GM18519 (cell line): ENCODE measurements around the gene IRF2.
A peak's percentile ranks its signal among the peaks of the same experiment; 100 is the strongest.
"Not testable (repeated sequence)": the region's sequence is repeated elsewhere in the genome, so short reads cannot be mapped to it uniquely, and the experiment has no call there.

Experiments used
- ATAC-seq: cut with Tn5 transposase; IDR thresholded peaks from one replicate; pipeline ENCODE4 v1.9.1; 2021; ENCODE audit warnings: mild to moderate bottlenecking, moderate library complexity; ENCODE audit not compliant: unreplicated experiment, low FRiP score

The IRF2 gene

GRCh38 chr4:184395451-184395917 lies 78.9 kb downstream of the IRF2 start:
- ATAC-seq, result peak; percentile 11

DNA sequence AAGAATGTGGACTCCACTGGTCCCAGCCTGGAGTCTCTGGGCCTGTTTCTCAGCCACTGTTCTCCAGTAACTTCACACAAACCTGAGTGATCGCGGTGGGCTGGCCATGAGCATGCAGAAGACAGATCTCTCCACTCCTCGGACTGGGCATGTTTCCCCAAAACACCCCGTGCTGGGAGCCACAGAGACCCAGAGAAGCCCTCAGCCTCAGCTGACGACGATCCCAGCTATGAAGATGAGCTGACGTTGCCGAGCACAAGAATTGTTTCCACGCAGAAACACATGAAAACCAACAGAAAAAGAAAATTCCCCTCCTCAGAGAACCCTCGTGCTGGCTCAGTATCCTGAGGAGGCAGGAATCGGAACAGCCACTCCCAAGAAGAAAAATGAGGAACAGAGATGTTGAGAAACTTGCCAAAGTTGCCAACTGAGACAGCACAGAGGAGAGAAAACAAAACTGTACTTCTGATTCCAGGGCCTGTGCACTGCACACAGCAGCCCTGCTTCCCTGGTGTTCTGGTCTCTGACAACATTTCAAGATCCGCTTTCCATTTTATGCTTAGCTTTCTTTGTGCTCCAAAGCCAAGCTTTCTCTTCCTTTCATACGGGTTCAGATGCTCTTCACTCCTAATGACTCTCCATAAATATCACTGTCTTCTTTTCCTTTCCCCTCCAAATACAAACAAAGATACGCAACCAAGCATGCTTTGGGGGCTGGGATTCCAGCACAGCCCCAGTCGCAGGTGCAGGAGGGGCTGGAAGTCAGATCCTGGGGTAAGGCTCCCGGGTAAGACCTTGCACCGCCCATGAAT lies 81.4 kb downstream of the IRF2 start:
- ATAC-seq, result no peak

DNA sequence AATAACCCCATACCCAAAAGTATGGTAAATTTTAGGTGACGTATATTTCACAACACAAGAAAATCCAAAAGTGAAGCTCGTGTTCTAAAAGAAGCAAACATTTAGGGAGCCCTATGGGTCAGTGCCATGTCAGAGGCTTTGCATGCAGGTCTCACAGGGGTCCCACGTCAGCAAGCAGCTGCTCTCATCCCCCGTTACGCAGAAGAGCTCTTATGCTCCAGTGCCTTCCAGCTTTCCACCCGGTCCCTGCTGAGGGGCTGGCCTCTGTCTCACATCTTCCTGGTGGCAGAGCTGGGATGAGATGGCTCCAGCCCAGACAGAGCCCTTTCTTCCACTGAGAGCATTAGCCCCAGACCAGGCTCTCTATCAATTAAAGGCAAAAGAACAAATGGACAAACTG lies 82.0 kb downstream of the IRF2 start:
- no peak for ATAC-seq

DNA sequence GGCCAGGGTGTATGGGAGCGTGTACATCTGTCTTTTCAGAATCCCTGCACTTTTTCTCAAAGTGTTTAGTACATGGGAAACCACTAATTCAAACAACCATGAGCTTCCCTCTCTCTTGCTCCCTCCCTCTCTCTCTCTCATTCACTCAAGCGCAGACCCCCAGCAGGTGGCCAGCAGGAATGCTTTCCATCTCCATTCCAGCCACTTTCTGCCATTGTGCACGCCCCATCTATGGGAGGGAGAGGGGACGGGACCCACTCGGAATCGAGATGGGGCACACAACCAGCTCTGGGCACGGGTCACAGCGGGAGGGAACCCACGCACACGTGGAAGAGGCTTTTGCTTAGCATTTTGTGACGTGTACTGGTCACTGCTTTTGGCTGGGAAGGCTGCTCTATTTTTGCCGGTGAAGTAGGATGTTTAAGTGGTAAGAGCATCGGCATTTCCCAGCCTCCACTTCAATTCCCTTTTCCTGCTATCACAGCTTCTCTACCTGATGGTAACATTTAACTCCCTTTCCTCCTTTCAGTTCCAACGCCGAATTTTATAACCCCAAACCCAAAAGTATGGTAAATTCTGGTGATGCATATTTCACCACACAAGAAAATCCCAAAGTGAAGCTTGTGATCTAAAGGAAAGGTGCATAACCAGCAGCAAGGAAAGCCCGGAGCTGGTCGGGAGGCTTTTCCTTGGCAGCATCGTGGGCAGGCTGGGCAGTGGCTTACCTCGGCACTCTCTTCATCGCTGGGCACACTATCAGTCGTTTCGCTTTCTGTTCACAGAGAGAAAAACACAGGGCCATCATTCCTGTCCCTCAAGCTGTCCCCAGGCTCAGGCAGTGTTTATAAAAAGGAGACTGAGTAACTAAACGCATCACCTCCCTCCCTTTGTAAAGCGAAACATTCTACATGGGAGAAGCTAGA lies 84.1 kb downstream of the IRF2 start:
- no peak for ATAC-seq

DNA sequence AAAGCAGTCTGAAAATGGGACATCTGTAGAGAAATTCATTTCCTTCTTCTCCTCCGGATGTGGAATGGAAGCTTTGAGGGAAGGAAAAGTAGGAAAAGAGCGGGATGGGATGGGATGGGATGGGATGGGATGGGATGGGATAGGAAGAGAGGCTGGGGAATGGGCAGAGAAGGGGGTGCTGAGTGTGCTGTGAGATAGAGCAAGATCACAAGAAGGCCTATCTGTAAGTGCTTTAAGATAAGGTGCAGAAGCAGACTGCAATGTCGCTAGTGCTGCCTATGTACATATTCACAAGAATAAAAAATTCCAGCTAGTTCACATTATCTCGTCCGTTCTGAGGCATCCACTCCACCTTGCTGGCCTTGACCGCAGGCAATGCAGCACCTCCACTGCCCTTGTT lies 86.2 kb downstream of the IRF2 start:
- no peak for ATAC-seq

GRCh38 chr4:184387351-184387750 lies 87.0 kb downstream of the IRF2 start:
- ATAC-seq, result no peak

DNA sequence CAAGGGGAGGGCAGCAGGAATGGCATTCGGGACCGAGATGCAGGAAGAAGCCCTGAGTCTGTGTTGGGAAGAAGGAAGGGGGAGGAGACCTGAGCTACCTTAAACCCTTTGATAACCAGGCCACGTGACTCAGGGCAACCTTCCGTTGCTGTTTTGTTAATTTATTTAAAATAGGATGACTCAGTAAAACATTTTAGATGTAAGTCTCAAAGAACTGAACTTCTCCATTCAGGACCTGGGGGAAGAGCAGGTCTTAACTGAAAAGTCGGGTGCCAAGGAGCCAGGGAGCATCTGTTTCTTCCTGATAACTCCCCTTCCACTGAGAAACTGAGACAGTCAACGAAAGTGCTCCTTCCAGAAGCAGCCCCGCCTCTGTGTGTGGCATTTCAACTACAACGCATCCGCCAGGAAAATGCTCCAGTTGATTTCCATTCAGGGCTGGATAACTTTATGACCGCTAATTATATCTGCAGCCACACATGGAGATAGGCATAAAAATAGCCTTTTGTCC lies 88.0 kb downstream of the IRF2 start:
- ATAC-seq, result no peak

GRCh38 chr4:184385705-184386141 lies 88.6 kb downstream of the IRF2 start:
- ATAC-seq, result no peak

- ATAC-seq, result no peak
Measured at GRCh38 chr4:184384810-184385557, 89.4 kb downstream of the IRF2 start.

- ATAC-seq, result peak; percentile 66
Measured at GRCh38 chr4:184384056-184384809, 90.1 kb downstream of the IRF2 start.

DNA sequence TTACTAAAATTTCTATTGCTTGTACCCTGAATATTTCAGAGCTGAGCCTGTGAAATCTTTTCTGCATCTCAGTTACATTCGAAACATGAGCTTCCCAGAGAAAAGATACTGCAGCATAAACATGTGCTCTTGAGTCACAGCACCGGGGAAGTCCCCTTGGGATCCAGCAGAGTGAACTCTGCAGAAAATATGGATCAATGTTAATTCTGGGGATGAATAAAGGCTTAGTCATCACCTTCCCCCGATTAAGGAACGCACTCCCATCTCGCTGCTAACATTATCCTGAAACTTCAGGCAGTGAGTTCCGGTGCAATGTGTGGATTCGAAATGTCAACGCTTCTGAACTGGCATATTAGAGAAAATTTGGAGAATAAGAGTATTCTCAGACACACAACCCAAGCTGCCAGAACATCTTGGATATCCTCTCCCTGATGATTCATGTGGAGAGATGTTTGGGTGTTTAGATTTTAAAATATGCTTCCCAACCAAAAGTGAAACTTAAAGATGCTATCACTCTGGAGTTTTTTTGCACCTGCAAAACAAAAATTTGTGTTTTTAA lies 90.8 kb downstream of the IRF2 start:
- no peak for ATAC-seq

GRCh38 chr4:184382189-184382846 lies 92.0 kb downstream of the IRF2 start:
- ATAC-seq, result no peak

GRCh38 chr4:184380707-184381106 lies 93.6 kb downstream of the IRF2 start:
- ATAC-seq, result no peak

GRCh38 chr4:184380214-184380613 lies 94.1 kb downstream of the IRF2 start:
- ATAC-seq, result not testable (repeated sequence)

- ATAC-seq, result no peak
Measured at GRCh38 chr4:184376923-184377322, 97.4 kb downstream of the IRF2 start.

DNA sequence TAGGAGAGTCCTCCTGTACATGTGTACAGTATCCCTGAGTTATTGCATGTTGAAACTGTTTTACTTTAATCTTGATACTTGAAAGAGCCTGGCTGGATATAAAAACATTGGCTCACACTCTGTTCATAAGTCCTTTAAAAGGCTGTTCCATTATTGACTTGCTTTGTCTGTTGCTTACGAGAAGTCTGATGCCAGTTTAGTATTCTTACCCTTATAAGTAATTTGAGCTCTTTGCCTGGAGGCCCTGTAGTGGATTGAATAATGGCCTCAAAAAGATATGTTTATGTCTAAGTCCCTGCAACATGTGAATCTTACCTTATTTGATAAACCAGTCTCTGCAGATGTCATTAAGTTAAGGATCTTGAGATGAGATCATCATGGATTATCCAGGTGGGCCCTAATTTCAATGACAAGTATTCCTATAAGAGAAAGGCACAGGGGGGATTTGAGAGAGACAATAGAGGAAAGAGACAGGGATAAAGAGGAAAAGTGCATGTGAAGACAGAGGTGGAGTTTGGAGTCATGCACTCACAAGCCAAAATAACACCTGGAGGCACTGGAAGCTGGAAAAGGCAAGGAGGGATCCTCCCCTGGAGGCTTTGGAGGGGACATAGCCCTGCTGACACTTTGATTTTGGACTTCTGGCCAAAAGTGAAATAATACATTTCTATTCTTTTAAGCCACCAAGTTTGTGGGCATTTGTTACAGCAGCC lies 98.1 kb downstream of the IRF2 start:
- ATAC-seq, result no peak

DNA sequence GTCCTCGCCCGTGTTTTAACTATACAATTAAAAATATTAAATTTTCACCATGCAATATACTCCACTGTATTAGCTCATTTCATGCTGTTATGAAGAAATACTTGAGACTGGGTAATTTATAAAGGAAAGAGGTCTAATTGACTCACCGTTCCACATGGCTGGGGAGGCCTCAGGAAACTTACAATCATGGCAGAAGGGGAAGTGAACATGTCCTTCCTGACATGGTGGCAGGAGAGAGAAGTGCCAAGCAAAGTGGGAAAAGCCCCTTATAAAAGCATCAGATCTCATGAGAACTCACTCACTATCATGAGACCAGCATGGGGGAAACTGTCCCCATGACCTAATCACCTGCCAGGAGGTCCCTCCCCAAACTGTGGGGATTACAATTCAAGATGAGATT lies 98.7 kb downstream of the IRF2 start:
- not testable (repeated sequence) for ATAC-seq

- ATAC-seq, result no peak
Measured at GRCh38 chr4:184375027-184375426, 99.3 kb downstream of the IRF2 start.
